PFSK-1 (cell line): ENCODE data around the gene SMIM7.

Experiments used
- FOXP2 ChIP-seq: optimal IDR thresholded peaks from 2 replicates; pipeline ENCODE3; 2011; ENCODE audit warnings: borderline replicate concordance, control low read depth, inconsistent platforms; ENCODE audit not compliant: insufficient read depth; ENCODE audit errors: extremely low read length, extremely low read depth
- POLR2AphosphoS5 ChIP-seq: IDR thresholded peaks from 2 replicates; pipeline ENCODE4 v1.6.1; 2012; ENCODE audit warnings: low read depth, mild to moderate bottlenecking, control low read depth, low read length, moderate library complexity
- SIN3A ChIP-seq: IDR thresholded peaks from 2 replicates; pipeline ENCODE4 v1.6.1; 2012; ENCODE audit warnings: mild to moderate bottlenecking, low read length, moderate library complexity, borderline replicate concordance; ENCODE audit not compliant: insufficient read depth
- TAF1 ChIP-seq: IDR thresholded peaks from 2 replicates; pipeline ENCODE4 v1.6.1; 2012; ENCODE audit warnings: low read length, control low read depth, borderline replicate concordance; ENCODE audit not compliant: insufficient read depth
- TF ChIP-seq, protein P1 (sequence below), 2 experiments: IDR thresholded peaks; 2 replicates each; pipeline versions ENCODE4 v1.6.1 to v1.8.0; 2011 to 2012; ENCODE audit warnings: low read depth in 2 of 2, low read length in 2 of 2, control low read depth in 1 of 2, inconsistent platforms in 1 of 2, mild to moderate bottlenecking in 1 of 2, moderate library complexity in 1 of 2; ENCODE audit not compliant: insufficient read depth in 1 of 2

The SMIM7 gene

DNA sequence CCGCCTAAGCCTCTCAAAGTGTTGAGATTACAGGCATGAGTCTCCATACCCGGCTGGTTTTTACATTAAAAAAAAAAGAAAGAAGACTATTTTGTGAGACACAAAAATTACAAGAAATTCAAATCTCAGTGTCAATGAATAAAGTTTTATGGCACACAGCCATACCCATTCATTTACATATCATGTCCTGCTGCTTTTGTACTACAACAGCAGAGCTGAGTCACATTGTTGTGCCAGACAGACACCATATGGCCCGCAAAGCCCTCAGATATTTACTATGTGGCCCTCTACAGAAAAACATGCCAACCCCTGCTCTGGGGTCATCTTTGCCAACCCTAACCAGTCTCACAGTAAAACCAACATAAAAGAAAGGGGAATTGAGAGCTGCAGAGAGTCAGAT lies 5.3 kb downstream of the SMIM7 start:
- TF ChIP-seq TAF1 (no peak), SIN3A (no peak), FOXP2 (no peak), POLR2AphosphoS5 (no peak)
- TF ChIP-seq, protein P1, sequence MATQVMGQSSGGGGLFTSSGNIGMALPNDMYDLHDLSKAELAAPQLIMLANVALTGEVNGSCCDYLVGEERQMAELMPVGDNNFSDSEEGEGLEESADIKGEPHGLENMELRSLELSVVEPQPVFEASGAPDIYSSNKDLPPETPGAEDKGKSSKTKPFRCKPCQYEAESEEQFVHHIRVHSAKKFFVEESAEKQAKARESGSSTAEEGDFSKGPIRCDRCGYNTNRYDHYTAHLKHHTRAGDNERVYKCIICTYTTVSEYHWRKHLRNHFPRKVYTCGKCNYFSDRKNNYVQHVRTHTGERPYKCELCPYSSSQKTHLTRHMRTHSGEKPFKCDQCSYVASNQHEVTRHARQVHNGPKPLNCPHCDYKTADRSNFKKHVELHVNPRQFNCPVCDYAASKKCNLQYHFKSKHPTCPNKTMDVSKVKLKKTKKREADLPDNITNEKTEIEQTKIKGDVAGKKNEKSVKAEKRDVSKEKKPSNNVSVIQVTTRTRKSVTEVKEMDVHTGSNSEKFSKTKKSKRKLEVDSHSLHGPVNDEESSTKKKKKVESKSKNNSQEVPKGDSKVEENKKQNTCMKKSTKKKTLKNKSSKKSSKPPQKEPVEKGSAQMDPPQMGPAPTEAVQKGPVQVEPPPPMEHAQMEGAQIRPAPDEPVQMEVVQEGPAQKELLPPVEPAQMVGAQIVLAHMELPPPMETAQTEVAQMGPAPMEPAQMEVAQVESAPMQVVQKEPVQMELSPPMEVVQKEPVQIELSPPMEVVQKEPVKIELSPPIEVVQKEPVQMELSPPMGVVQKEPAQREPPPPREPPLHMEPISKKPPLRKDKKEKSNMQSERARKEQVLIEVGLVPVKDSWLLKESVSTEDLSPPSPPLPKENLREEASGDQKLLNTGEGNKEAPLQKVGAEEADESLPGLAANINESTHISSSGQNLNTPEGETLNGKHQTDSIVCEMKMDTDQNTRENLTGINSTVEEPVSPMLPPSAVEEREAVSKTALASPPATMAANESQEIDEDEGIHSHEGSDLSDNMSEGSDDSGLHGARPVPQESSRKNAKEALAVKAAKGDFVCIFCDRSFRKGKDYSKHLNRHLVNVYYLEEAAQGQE (IDR thresholded peaks at IDR 0.05; ENCODE audit: insufficient read depth in 1 of 2, low read depth in 2 of 2, low read length in 2 of 2) = no peak

DNA sequence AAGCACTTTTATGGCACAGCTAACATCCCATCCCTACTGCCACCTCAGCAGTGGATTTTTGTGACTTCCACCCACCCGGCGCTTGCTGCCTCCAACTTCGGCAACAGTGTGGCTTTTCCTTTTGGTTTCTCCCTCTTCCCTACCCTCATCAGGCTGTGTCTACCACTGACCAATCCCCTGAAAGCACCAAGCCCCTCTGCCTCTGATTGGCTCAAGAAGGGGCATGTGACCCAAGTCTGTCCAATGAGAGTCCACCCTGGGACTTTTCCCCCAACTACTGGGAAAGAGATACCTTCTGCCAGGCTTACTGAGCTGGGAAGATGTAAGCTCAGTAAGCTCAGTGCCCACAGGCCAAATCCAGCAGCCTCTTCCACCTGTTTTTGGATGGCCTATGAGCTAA lies 5.8 kb downstream of the SMIM7 start:
- TF ChIP-seq FOXP2 = no peak
- TF ChIP-seq, protein P1 (IDR thresholded peaks at IDR 0.05; ENCODE audit: insufficient read depth in 1 of 2, low read depth in 2 of 2, low read length in 2 of 2) = no peak
- TF ChIP-seq SIN3A = no peak
- TF ChIP-seq TAF1 = no peak
- TF ChIP-seq POLR2AphosphoS5 = no peak

DNA sequence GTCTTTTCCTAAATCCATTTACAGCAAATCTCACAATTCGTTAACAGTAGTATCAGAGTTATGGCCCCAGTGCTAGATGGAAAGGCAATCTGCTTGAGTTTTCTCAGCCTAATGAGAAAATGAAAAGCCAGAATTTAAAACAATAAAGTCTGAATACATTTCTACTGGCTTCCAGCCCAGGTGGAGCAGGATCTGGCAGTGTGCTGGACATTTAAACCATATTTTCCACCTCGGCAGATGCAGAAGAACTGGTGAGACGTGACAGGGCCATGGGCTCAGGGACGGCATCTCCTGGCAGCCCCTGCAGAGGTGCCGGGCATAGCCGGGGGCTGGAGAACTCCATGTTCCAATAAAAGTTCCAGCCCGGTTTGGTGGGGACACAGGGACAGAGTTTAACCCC lies 7.1 kb downstream of the SMIM7 start:
- TF ChIP-seq FOXP2 (no peak), TAF1 (no peak), SIN3A (no peak)
- TF ChIP-seq, protein P1 (IDR thresholded peaks at IDR 0.05; ENCODE audit: insufficient read depth in 1 of 2, low read depth in 2 of 2, low read length in 2 of 2) = no peak

DNA sequence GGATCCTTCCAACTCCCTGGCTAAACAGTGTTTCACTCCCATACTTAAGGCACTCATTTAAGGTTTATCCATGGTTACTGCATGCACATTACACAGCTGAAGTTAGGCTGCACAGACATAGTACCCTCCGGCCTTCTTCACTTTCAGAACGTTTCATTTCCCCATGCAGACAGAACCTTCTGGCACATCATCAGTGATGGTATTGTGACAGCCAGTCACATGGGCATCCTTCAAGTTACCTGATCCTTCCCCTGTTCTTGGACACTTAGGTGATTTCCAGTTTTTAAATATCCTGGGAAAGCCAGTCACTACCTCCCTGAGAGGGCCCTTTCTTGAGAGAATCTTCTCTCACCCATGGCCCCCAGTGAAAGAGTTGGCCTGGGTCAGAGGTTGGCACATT lies 9.1 kb downstream of the SMIM7 start:
- TF ChIP-seq, protein P1 (IDR thresholded peaks at IDR 0.05; ENCODE audit: insufficient read depth in 1 of 2, low read depth in 2 of 2, low read length in 2 of 2) = no peak
- TF ChIP-seq TAF1 = no peak
- TF ChIP-seq FOXP2 = no peak
- TF ChIP-seq POLR2AphosphoS5 = no peak
- TF ChIP-seq SIN3A = no peak

DNA sequence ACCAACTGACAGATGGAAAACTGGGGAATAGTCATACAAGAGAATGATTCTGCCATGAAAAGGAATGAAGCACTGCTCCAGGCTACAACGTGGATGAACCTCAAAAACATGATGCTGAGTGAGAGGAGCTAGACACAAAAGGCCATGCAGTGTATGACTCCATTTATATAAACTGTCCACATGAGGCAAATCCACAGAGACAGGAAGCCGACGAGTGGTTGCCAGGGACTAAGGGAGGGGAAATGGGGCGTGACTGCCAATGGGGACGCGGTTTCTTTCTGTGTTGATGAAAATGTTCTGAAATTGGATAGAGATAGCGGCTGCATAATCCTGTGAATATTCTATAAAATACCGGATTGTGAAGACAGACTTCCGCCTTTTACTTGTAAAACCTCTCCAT lies 10.2 kb downstream of the SMIM7 start:
- TF ChIP-seq SIN3A (no peak), FOXP2 (no peak), POLR2AphosphoS5 (no peak), TAF1 (no peak)
- TF ChIP-seq, protein P1 (IDR thresholded peaks at IDR 0.05; ENCODE audit: insufficient read depth in 1 of 2, low read depth in 2 of 2, low read length in 2 of 2) = no peak
